ENCODE measurements around the gene MXI1. TPM values are rescaled to one million over a fixed set of nuclear protein-coding genes. Genes with fewer than 3 reads are reported as not detected.
A peak's percentile ranks its signal among the peaks of the same experiment; 100 is the strongest.

Gene MXI1
- total RNA-seq, 2 experiments from 2014 or later = 11.7 to 22.3 TPM

- peak overlapping the region; percentile 84 for H3K4me2 ChIP-seq (ENCODE audit: low read length)
- no peaks in the 10 kb centered on the region for H3K79me2 ChIP-seq (ENCODE audit: insufficient read depth, low read depth, low read length)
- H3K4me1 ChIP-seq (ENCODE audit: insufficient read depth, low read length, poor library complexity, severe bottlenecking) = peaks cover 22% of the 10 kb centered on the region
- no peak overlapping the region for H3K27ac ChIP-seq (ENCODE audit: low read depth, low read length, poor library complexity, severe bottlenecking)
- peak overlapping the region; percentile 79 for H3K4me3 ChIP-seq (ENCODE audit: low read depth, low read length, poor library complexity, severe bottlenecking)
- intact Hi-C loops (cut with micrococcal nuclease; ENCODE audit: unreplicated experiment) = loop anchor here (1.0 to 5.0 kb wide), 3 partner anchors 16 to 313 kb away; no protein-coding TSS in a partner anchor
- H3K9me2 ChIP-seq (ENCODE audit: insufficient read depth, low read length) = no peaks in the 10 kb centered on the region
- BruUV-seq (replicated peaks) = no TSS peak
- CTCF ChIA-PET (ENCODE audit: unreplicated experiment) = interaction anchor here (1.1 kb wide), 1 partner anchor 17 kb away, joined by 3 read pairs; no protein-coding TSS in a partner anchor
- peak overlapping the region; percentile 96; the same call in 1 of the 2 replicates for H2AFZ ChIP-seq (ENCODE audit: low read length)
- H4K20me1 ChIP-seq (ENCODE audit: insufficient read depth, low read length) = no peaks in the 10 kb centered on the region
- no peak for DNase-seq (ENCODE audit: low spot score)
- no peaks in the 10 kb centered on the region for H3K9me3 ChIP-seq (ENCODE audit: low read length)
- no peak for TF ChIP-seq CTCF (conservative IDR thresholded peaks at IDR 0.05; ENCODE audit: low read length)
- TF ChIP-seq EZH2phosphoT487 (IDR thresholded peaks at IDR 0.05; ENCODE audit: borderline replicate concordance, low read depth, low read length) = no peak
- POLR2A ChIA-PET = interaction anchor here (0.5 to 7.0 kb wide), 2 partner anchors 16 to 80 kb away, joined by 4 to 53 read pairs; partner anchors contain the start of genes MXI1 and SMNDC1
- no peaks in the 10 kb centered on the region for H3K36me3 ChIP-seq (ENCODE audit: insufficient read depth, low read length)
Measured at GRCh38 chr10:110224992-110225391, 17.6 kb downstream of the MXI1 start.

- TF ChIP-seq EZH2phosphoT487 (IDR thresholded peaks at IDR 0.05; ENCODE audit: borderline replicate concordance, low read depth, low read length) = no peak
- TF ChIP-seq CTCF (conservative IDR thresholded peaks at IDR 0.05; ENCODE audit: low read length) = no peak; the same call in 1 of the 2 replicates
- no peaks in the 10 kb centered on the region for H3K9me3 ChIP-seq (ENCODE audit: low read length)
- intact Hi-C loops (cut with micrococcal nuclease; ENCODE audit: unreplicated experiment) = loop anchor here (1.0 to 5.0 kb wide), 3 partner anchors 16 to 313 kb away; no protein-coding TSS in a partner anchor
- H3K4me2 ChIP-seq (ENCODE audit: low read length) = peak overlapping the region; percentile 84
- H4K20me1 ChIP-seq (ENCODE audit: insufficient read depth, low read length) = no peaks in the 10 kb centered on the region
- ChIA-PET CTCF (ENCODE audit: unreplicated experiment) (interaction anchor here (1.1 kb wide), 1 partner anchor 17 kb away, joined by 3 read pairs; no protein-coding TSS in a partner anchor), POLR2A (interaction anchor here (0.5 to 7.0 kb wide), 2 partner anchors 16 to 79 kb away, joined by 4 to 53 read pairs; partner anchors contain the start of genes MXI1 and SMNDC1)
- H3K4me1 ChIP-seq (ENCODE audit: insufficient read depth, low read length, poor library complexity, severe bottlenecking) = peaks cover 22% of the 10 kb centered on the region
- H2AFZ ChIP-seq (ENCODE audit: low read length) = peak overlapping the region; percentile 96
- no peak overlapping the region for H3K27ac ChIP-seq (ENCODE audit: low read depth, low read length, poor library complexity, severe bottlenecking)
- H3K79me2 ChIP-seq (ENCODE audit: insufficient read depth, low read depth, low read length) = no peaks in the 10 kb centered on the region
- no TSS peak for BruUV-seq (replicated peaks)
- H3K4me3 ChIP-seq (ENCODE audit: low read depth, low read length, poor library complexity, severe bottlenecking) = peak overlapping the region; percentile 79
- no peaks in the 10 kb centered on the region for H3K9me2 ChIP-seq (ENCODE audit: insufficient read depth, low read length)
- no peaks in the 10 kb centered on the region for H3K36me3 ChIP-seq (ENCODE audit: insufficient read depth, low read length)
- no peak for DNase-seq (ENCODE audit: low spot score)
Measured at GRCh38 chr10:110225441-110225755, 18.0 kb downstream of the MXI1 start.

All from OCI-LY7 (cell line).